ENCODE data around the gene LMAN2. TPM values are rescaled to one million over a fixed set of nuclear protein-coding genes. Genes with fewer than 3 reads are reported as not detected.

The LMAN2 gene
- polyA plus RNA-seq, 3 donors = 148 to 275 (median 259) TPM

GRCh38 chr5:177304392-177305119 lies 46.9 kb downstream of the LMAN2 start:
- intact Hi-C loops (cut with micrococcal nuclease) = loop anchor here (5.0 to 10.0 kb wide), 6 partner anchors 48 to 848 kb away; partner anchors contain the start of genes LMAN2 (in 1 of the 2), NHP2 (in 1 of the 2), RNF44 (in 1 of the 2) and TMED9 (in 1 of the 2)
- peak overlapping the region; percentile 91 to 97 (median 96) for H3K4me3 ChIP-seq (replicated peaks in 1 of 3; ENCODE audit: low read depth in 2 of 3, low read length in 3 of 3)
- Mint-ChIP-seq H3K27me3 (ENCODE audit: low read depth in 3 of 3) (peaks cover 0 to 2% (median 0%) of the 10 kb centered on the region in 3 donors), H3K36me3 (peaks cover 41 to 60% of the 10 kb centered on the region in 2 donors), H3K9me3 (peaks cover 0 to 3% (median 0%) of the 10 kb centered on the region in 7 donors), H3K4me1 (peaks cover 81% of the 10 kb centered on the region), H3K27ac (peak overlapping the region; percentile 91 to 99 (median 96)), H3K4me3 (peak overlapping the region; percentile 93 to 96)
- peak overlapping the region; percentile 88 for H3K4me2 ChIP-seq (replicated peaks; ENCODE audit: extremely low read depth, low read length, poor library complexity, severe bottlenecking)
- peaks cover 83% of the 10 kb centered on the region for H3K79me2 ChIP-seq (ENCODE audit: insufficient read depth, low read length)
- peaks cover 83 to 94% of the 10 kb centered on the region in 2 donors for H3K4me1 ChIP-seq (ENCODE audit: control insufficient read depth in 1 of 2, insufficient read depth in 2 of 2, low read length in 2 of 2)
- no peaks in the 10 kb centered on the region for H3K9me3 ChIP-seq (replicated peaks in 1 of 2; ENCODE audit: control insufficient read depth in 1 of 2, insufficient read depth in 1 of 2, low read length in 2 of 2)
- no peak for DNase-seq
- no peak overlapping the region for H2AFZ ChIP-seq (ENCODE audit: insufficient read depth, low read depth, low read length, poor library complexity, severe bottlenecking)
- 32% methylated on average over 5 of the region's 19 CpGs for WGBS (ENCODE audit: insufficient coverage)
- peak overlapping the region; percentile 79 to 95 for H3K27ac ChIP-seq (ENCODE audit: low read depth in 1 of 2, low read length in 2 of 2)
- peak overlapping the region; percentile 80 for H3K9ac ChIP-seq (ENCODE audit: insufficient read depth, low read length, poor library complexity, severe bottlenecking)
- H3K27me3 ChIP-seq (ENCODE audit: control insufficient read depth in 2 of 2, insufficient read depth in 2 of 2, low read length in 2 of 2) = no peaks in the 10 kb centered on the region
- H4K20me1 ChIP-seq (ENCODE audit: insufficient read depth, low read length) = peaks cover 48% of the 10 kb centered on the region
- H3K36me3 ChIP-seq (replicated peaks in 1 of 2; ENCODE audit: control insufficient read depth in 1 of 2, insufficient read depth in 2 of 2, low read length in 2 of 2) = peaks cover 36 to 38% of the 10 kb centered on the region in 2 donors
- no peak for TF ChIP-seq CTCF (IDR thresholded peaks at IDR 0.05)

GRCh38 chr5:177303925-177304391 lies 47.5 kb downstream of the LMAN2 start:
- H3K4me1 Mint-ChIP-seq = peaks cover 81% of the 10 kb centered on the region
- no peak for DNase-seq
- peaks cover 48% of the 10 kb centered on the region for H4K20me1 ChIP-seq (ENCODE audit: insufficient read depth, low read length)
- peaks cover 0 to 2% (median 0%) of the 10 kb centered on the region in 3 donors for H3K27me3 Mint-ChIP-seq (ENCODE audit: low read depth in 3 of 3)
- peak overlapping the region; percentile 91 to 97 (median 96) for H3K4me3 ChIP-seq (replicated peaks in 1 of 3; ENCODE audit: low read depth in 2 of 3, low read length in 3 of 3)
- peak overlapping the region; percentile 79 to 95 for H3K27ac ChIP-seq (ENCODE audit: low read depth in 1 of 2, low read length in 2 of 2)
- peaks cover 36 to 42% of the 10 kb centered on the region in 2 donors for H3K36me3 ChIP-seq (replicated peaks in 1 of 2; ENCODE audit: control insufficient read depth in 1 of 2, insufficient read depth in 2 of 2, low read length in 2 of 2)
- H2AFZ ChIP-seq (ENCODE audit: insufficient read depth, low read depth, low read length, poor library complexity, severe bottlenecking) = peak overlapping the region; percentile 84
- no peaks in the 10 kb centered on the region for H3K27me3 ChIP-seq (ENCODE audit: control insufficient read depth in 2 of 2, insufficient read depth in 2 of 2, low read length in 2 of 2)
- no peaks in the 10 kb centered on the region for H3K9me3 ChIP-seq (replicated peaks in 1 of 2; ENCODE audit: control insufficient read depth in 1 of 2, insufficient read depth in 1 of 2, low read length in 2 of 2)
- peak overlapping the region; percentile 91 to 99 (median 96) for H3K27ac Mint-ChIP-seq
- WGBS (ENCODE audit: insufficient coverage) = 1% methylated on average over 23 of the region's 25 CpGs
- peak overlapping the region; percentile 88 for H3K4me2 ChIP-seq (replicated peaks; ENCODE audit: extremely low read depth, low read length, poor library complexity, severe bottlenecking)
- H3K36me3 Mint-ChIP-seq = peaks cover 43 to 61% of the 10 kb centered on the region in 2 donors
- peaks cover 0 to 3% (median 0%) of the 10 kb centered on the region in 7 donors for H3K9me3 Mint-ChIP-seq
- intact Hi-C loops (cut with micrococcal nuclease) = loop anchor here (5.0 to 10.0 kb wide), 4 partner anchors 167 to 848 kb away; partner anchors contain the start of genes NHP2 (in 1 of the 2), RNF44 (in 1 of the 2) and TMED9 (in 1 of the 2)
- peaks cover 83 to 94% of the 10 kb centered on the region in 2 donors for H3K4me1 ChIP-seq (ENCODE audit: control insufficient read depth in 1 of 2, insufficient read depth in 2 of 2, low read length in 2 of 2)
- peak overlapping the region; percentile 93 to 96 for H3K4me3 Mint-ChIP-seq
- no peak for TF ChIP-seq CTCF (IDR thresholded peaks at IDR 0.05)
- H3K9ac ChIP-seq (ENCODE audit: insufficient read depth, low read length, poor library complexity, severe bottlenecking) = peak overlapping the region; percentile 80
- H3K79me2 ChIP-seq (ENCODE audit: insufficient read depth, low read length) = peaks cover 77% of the 10 kb centered on the region
